Ammon's horn (tissue), 1 donor: Measurements from ENCODE around the gene SHOX.
"Not testable (repeated sequence)": the region's sequence is repeated elsewhere in the genome, so short reads cannot be mapped to it uniquely, and the experiment has no call there.

Experiments
- DNase-seq: peaks from one replicate; pipeline ENCODE4 v3.0.0-alpha.2; 2016; ENCODE audit warnings: low spot score

Gene SHOX

GRCh38 chrX:621705-622503, 8.7 kb upstream of the SHOX start:
- no peak for DNase-seq

- DNase-seq: not testable (repeated sequence)
These were observed 7.8 kb upstream of the SHOX start for GRCh38 chrX:622802-623201.

- DNase-seq: no peak
These were observed 7.4 kb upstream of the SHOX start for GRCh38 chrX:623268-623598.

GRCh38 chrX:623599-624315, 6.8 kb upstream of the SHOX start:
- no peak for DNase-seq

- no peak for DNase-seq
These were observed 5.4 kb upstream of the SHOX start for GRCh38 chrX:625137-625691.

- not testable (repeated sequence) for DNase-seq
These were observed 4.5 kb upstream of the SHOX start for GRCh38 chrX:626047-626446.

GRCh38 chrX:626745-627509, 3.7 kb upstream of the SHOX start:
- DNase-seq: no peak

- no peak for DNase-seq
These were observed 3.0 kb upstream of the SHOX start for GRCh38 chrX:627510-627981.

GRCh38 chrX:627995-628394, 2.6 kb upstream of the SHOX start:
- no peak for DNase-seq

GRCh38 chrX:629230-630006, 1.2 kb upstream of the SHOX start:
- DNase-seq: no peak

GRCh38 chrX:630007-630611, 482 bp upstream of the SHOX start:
- DNase-seq: no peak

- DNase-seq: no peak
These were observed 1.3 kb downstream of the SHOX start for GRCh38 chrX:631802-632365.

- no peak for DNase-seq
These were observed 1.9 kb downstream of the SHOX start for GRCh38 chrX:632366-633042.

GRCh38 chrX:633043-633984, 2.7 kb downstream of the SHOX start:
- no peak for DNase-seq

- DNase-seq: no peak
These were observed 3.7 kb downstream of the SHOX start for GRCh38 chrX:633985-634958.

- no peak for DNase-seq
These were observed 5.0 kb downstream of the SHOX start for GRCh38 chrX:635428-636090.

GRCh38 chrX:636981-637659, 6.5 kb downstream of the SHOX start:
- no peak for DNase-seq
